Adrenal gland (tissue), 5 donors: ENCODE results near the gene PRKAR2A.

Experiments used
- POLR2A ChIP-seq, 2 donors: fragments of 450-650 bp; IDR thresholded peaks; one replicate each; pipeline ENCODE4 v1.6.1; 2017; ENCODE audit warnings: antibody characterized with exemption in 2 of 2, mild to moderate bottlenecking in 2 of 2, moderate library complexity in 1 of 2
- TF ChIP-seq, protein P1 (sequence below), 6 experiments: fragments of 450-650 bp in 4 of 6; fragments of 200-600 bp in 2 of 6; sonication (generic) in 1 of 6; IDR thresholded peaks; 1 replicate in 5 of 6; 2 replicates in 1 of 6; pipeline versions ENCODE4 v1.5.1 to v1.8.0; 2016 to 2021; ENCODE audit warnings: antibody characterized with exemption in 6 of 6, mild to moderate bottlenecking in 2 of 6, moderate library complexity in 1 of 6
- donor health status: DM: no; HTN: no; CAD: no.

DNA sequence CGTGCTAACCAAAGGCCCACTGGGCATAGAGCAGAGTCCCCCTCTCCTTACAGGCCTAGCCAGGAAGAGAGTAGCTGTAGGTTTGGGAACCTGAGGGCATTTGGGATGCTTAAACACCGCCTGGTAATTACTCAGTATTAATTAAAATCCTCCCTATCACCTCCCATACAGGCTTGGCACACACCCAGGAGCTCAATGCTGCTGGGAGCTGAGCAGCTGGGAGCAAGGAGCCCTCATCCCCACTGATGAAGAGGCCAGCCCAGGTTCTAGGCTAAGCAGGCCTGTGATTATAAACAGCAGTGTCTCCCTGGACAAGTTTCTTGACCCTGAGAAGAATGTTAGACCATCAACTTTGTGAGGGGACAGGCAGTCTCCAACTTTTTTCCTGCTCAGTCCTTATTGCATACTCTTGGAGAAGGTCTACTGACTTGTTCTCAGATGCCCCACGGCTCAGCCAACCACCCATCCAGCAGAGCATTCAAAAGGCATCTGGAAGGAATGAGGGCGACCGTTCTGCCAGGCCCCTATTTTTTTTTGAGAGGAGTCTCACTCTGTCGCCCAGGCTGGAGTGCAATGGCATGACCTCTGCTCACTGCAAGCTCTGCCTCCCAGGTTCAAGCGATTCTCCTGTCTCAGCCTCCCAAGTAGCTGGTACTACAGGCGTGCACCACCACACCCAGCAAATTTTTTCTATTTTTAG is 1.3 kb upstream of the PRKAR2A start:
- TF ChIP-seq, protein P1, sequence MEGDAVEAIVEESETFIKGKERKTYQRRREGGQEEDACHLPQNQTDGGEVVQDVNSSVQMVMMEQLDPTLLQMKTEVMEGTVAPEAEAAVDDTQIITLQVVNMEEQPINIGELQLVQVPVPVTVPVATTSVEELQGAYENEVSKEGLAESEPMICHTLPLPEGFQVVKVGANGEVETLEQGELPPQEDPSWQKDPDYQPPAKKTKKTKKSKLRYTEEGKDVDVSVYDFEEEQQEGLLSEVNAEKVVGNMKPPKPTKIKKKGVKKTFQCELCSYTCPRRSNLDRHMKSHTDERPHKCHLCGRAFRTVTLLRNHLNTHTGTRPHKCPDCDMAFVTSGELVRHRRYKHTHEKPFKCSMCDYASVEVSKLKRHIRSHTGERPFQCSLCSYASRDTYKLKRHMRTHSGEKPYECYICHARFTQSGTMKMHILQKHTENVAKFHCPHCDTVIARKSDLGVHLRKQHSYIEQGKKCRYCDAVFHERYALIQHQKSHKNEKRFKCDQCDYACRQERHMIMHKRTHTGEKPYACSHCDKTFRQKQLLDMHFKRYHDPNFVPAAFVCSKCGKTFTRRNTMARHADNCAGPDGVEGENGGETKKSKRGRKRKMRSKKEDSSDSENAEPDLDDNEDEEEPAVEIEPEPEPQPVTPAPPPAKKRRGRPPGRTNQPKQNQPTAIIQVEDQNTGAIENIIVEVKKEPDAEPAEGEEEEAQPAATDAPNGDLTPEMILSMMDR (IDR thresholded peaks at IDR 0.05), result no peak
- no peak for TF ChIP-seq POLR2A (IDR thresholded peaks at IDR 0.05)
